HepG2 (cell line): ENCODE results near the gene TRAK1. TPM values are rescaled to one million over a fixed set of nuclear protein-coding genes. Genes with fewer than 3 reads are reported as not detected.

Experiments used
- ATAC-seq: fragments of 200-7000 bp; cut with Tn5 transposase; 3 replicates; pipeline ENCODE4 v1.9.1; 2020; ENCODE audit warnings: mild to moderate bottlenecking, moderate library complexity
- BruUV-seq: library from RNA; stranded (reverse); fragments of 400-500 nt; replicated peaks from 2 replicates; lab custom pipeline; 2021; lab: Mats Ljungman, UMichigan
- CTCF ChIA-PET: fragments of 300-600 bp; formaldehyde crosslinking; extraction: SDS; loops from one replicate; lab custom pipeline; 2021; ENCODE audit warnings: low total read pairs, inconsistent platforms, low intra/inter-chr PET ratio; lab: Yijun Ruan, JAX
- POLR2A ChIA-PET: fragments of 350-600 bp; sonication (Branson Sonifier 250); formaldehyde crosslinking; loops from one replicate; lab custom pipeline; 2020; ENCODE audit warnings: antibody characterized with exemption, inconsistent platforms; lab: Yijun Ruan, JAX
- DNase-seq: peaks from one replicate; pipeline ENCODE4 v3.0.0-alpha.2; 2015; ENCODE audit warnings: low spot score
- FAIRE-seq: peaks from 3 replicates; lab custom pipeline; 2011; peaks lifted over from hg19 to GRCh38; lab: Jason Lieb, UNC
- H2AFZ ChIP-seq: one replicate; pipeline ENCODE4 v1.6.1; 2011; ENCODE audit warnings: low read length, inconsistent platforms
- H3K27ac ChIP-seq: fragments of 300-600 bp; 3 replicates; pipeline ENCODE4 v1.8.0; 2011; ENCODE audit warnings: mixed run types, mild to moderate bottlenecking, mixed read lengths, low read length, inconsistent platforms; ENCODE audit not compliant: insufficient read depth; ENCODE audit errors: extremely low read length
- H3K27me3 ChIP-seq, 2 experiments: fragments of 200-600 bp in 1 of 2; 2 replicates in 1 of 2; 3 replicates in 1 of 2; pipeline versions ENCODE4 v1.6.0 to v1.8.0; 2011; ENCODE audit warnings: low read length in 2 of 2, mild to moderate bottlenecking in 2 of 2, moderate library complexity in 2 of 2, inconsistent platforms in 1 of 2; ENCODE audit not compliant: insufficient read depth in 2 of 2, control insufficient read depth in 1 of 2
- H3K36me3 ChIP-seq, 2 experiments: fragments of 200-600 bp in 1 of 2; replicated peaks in 1 of 2; 2 replicates in 1 of 2; 3 replicates in 1 of 2; pipeline versions ENCODE4 v1.5.1 to v1.8.0; 2011; ENCODE audit warnings: low read length in 2 of 2, inconsistent platforms in 1 of 2; ENCODE audit not compliant: insufficient read depth in 2 of 2, control insufficient read depth in 1 of 2
- H3K4me1 ChIP-seq: 2 replicates; pipeline ENCODE4 v1.5.1; 2012; ENCODE audit warnings: low read length, inconsistent platforms; ENCODE audit not compliant: insufficient read depth
- H3K4me2 ChIP-seq: 2 replicates; pipeline ENCODE4 v1.6.0; 2011; ENCODE audit warnings: low read depth, low read length, inconsistent platforms
- H3K4me3 ChIP-seq, 3 experiments: fragments of 200-600 bp in 1 of 3; sonication (generic), shearing (Covaris generic) in 1 of 3; replicated peaks in 1 of 3; 2 replicates each; pipeline ENCODE4 v1.5.1; 2011 to 2016; ENCODE audit warnings: low read length in 3 of 3, inconsistent platforms in 2 of 3, low read depth in 2 of 3, mild to moderate bottlenecking in 2 of 3, control low read depth in 1 of 3, mixed read lengths in 1 of 3; ENCODE audit not compliant: insufficient read depth in 1 of 3
- H3K79me2 ChIP-seq: one replicate; pipeline ENCODE4 v1.6.1; 2011; ENCODE audit warnings: low read length, inconsistent platforms; ENCODE audit not compliant: insufficient read depth
- H3K9ac ChIP-seq: 2 replicates; pipeline ENCODE4 v1.6.0; 2011; ENCODE audit warnings: mild to moderate bottlenecking, low read depth, low read length, inconsistent platforms; ENCODE audit not compliant: insufficient read depth
- H3K9me3 ChIP-seq: 2 replicates; pipeline ENCODE4 v1.5.1; 2012; ENCODE audit warnings: mild to moderate bottlenecking, low read length
- H4K20me1 ChIP-seq: 2 replicates; pipeline ENCODE4 v1.6.0; 2011; ENCODE audit warnings: inconsistent platforms, mild to moderate bottlenecking, low read length, moderate library complexity; ENCODE audit not compliant: insufficient read depth
- GATAD2A ChIP-seq: IDR thresholded peaks from 2 replicates; pipeline ENCODE4 v1.6.1; 2016
- PAX8 ChIP-seq: sonication (generic); formaldehyde crosslinking; IDR thresholded peaks from 2 replicates; pipeline ENCODE4 v1.8.0; 2022; ENCODE audit warnings: mild to moderate bottlenecking, missing genetic modification reagents, borderline replicate concordance
- RBM39 ChIP-seq: fragments of 200-400 bp; formaldehyde crosslinking; IDR thresholded peaks from one replicate; pipeline ENCODE4 v1.6.1; 2018; ENCODE audit warnings: antibody characterized with exemption, mild to moderate bottlenecking, low read depth, low read length; ENCODE audit not compliant: poor library complexity, severe bottlenecking
- SRSF9 ChIP-seq: fragments of 200-400 bp; formaldehyde crosslinking; IDR thresholded peaks from 2 replicates; pipeline ENCODE4 v1.6.1; 2018; ENCODE audit warnings: borderline replicate concordance, mild to moderate bottlenecking, low read depth, low read length; ENCODE audit not compliant: insufficient read depth, poor library complexity, severe bottlenecking
- ZNF432 ChIP-seq: sonication (generic); formaldehyde crosslinking; IDR thresholded peaks from 2 replicates; pipeline ENCODE4 v1.5.0; 2020; ENCODE audit warnings: missing genetic modification reagents, mild to moderate bottlenecking, borderline replicate concordance
- ZNF460 ChIP-seq: sonication (generic); formaldehyde crosslinking; IDR thresholded peaks from 2 replicates; pipeline ENCODE4 v1.5.1; 2020; ENCODE audit warnings: missing genetic modification reagents, mild to moderate bottlenecking, borderline replicate concordance
- ZNF501 ChIP-seq: sonication (generic); formaldehyde crosslinking; IDR thresholded peaks from 2 replicates; pipeline ENCODE4 v1.5.1; 2020; ENCODE audit warnings: mild to moderate bottlenecking, moderate library complexity, missing genetic modification reagents
- ZNF720 ChIP-seq: sonication (generic); formaldehyde crosslinking; IDR thresholded peaks from 2 replicates; pipeline ENCODE4 v1.4.0; 2020; ENCODE audit warnings: missing genetic modification reagents
- WGBS: methylation state at CpG from one replicate; pipeline ENCODE4 v1.1.6; 2017; ENCODE audit warnings: low lambda C conversion rate; 5-methylcytosine and 5-hydroxymethylcytosine counted together
- in situ Hi-C: cut with HindIII; loops from 2 replicates; pipeline ENCODE4 v1.10.0; 2017; ENCODE audit warnings: low pct_unique_long_range_greater_than_20kb; ENCODE audit not compliant: extremely low pct_ligation_motif_present
- intact Hi-C: fragments of 100-400 bp; cut with micrococcal nuclease; formaldehyde crosslinking; loops from one replicate; pipeline ENCODE4 v1.10.0; 2022; ENCODE audit not compliant: unreplicated experiment
- polyA plus RNA-seq, 8 experiments: library from polyadenylated mRNA; depleted of rRNA in 3 of 8; stranded (reverse) in 7 of 8; unstranded in 1 of 8; fragments of >200 nt; fragmentation: Illumina TruSeq in 4 of 8; extraction: Trizol in 4 of 8; gene quantifications; 2 replicates each; pipeline versions ENCODE4 v1.2.1 to v1.2.3, GENCODE V29; 2011 to 2016; ENCODE audit warnings: low read depth in 4 of 8, missing spikeins in 1 of 8, mixed read lengths in 1 of 8; ENCODE audit not compliant: insufficient read depth in 1 of 8
- total RNA-seq, 5 experiments: library from RNA; depleted of rRNA; stranded (reverse); fragments of >200 nt; fragmentation: Illumina TruSeq; extraction: Trizol; gene quantifications; 2 replicates each; pipeline ENCODE4 v1.2.3, GENCODE V29; 2016; ENCODE audit warnings: low read depth in 1 of 5
- TF ChIP-seq, protein P1 (sequence below): sonication (generic); formaldehyde crosslinking; IDR thresholded peaks from 2 replicates; pipeline ENCODE4 v1.8.0; 2022; ENCODE audit warnings: low read depth, missing genetic modification reagents
- TF ChIP-seq, protein P2 (sequence below): IDR thresholded peaks from 2 replicates; pipeline ENCODE4 v1.6.1; 2016
- TF ChIP-seq, protein P3 (sequence below): sonication (generic); formaldehyde crosslinking; IDR thresholded peaks from 2 replicates; pipeline ENCODE4 v1.5.1; 2020; ENCODE audit warnings: missing genetic modification reagents, mild to moderate bottlenecking, borderline replicate concordance
- TF ChIP-seq, protein P4 (sequence below): sonication (generic); formaldehyde crosslinking; IDR thresholded peaks from 2 replicates; pipeline ENCODE4 v1.5.1; 2020; ENCODE audit warnings: mild to moderate bottlenecking, missing genetic modification reagents
- TF ChIP-seq, protein P5 (sequence below): sonication (generic); formaldehyde crosslinking; conservative IDR thresholded peaks from 2 replicates; pipeline ENCODE4 v1.4.0; 2020; ENCODE audit warnings: missing genetic modification reagents

The TRAK1 gene
- total and polyA plus RNA-seq, 2 of the 13 experiments (the other 11 are each of a cell fraction or from before 2014, with no cell fraction given): 20.5 to 46.6 TPM

DNA sequence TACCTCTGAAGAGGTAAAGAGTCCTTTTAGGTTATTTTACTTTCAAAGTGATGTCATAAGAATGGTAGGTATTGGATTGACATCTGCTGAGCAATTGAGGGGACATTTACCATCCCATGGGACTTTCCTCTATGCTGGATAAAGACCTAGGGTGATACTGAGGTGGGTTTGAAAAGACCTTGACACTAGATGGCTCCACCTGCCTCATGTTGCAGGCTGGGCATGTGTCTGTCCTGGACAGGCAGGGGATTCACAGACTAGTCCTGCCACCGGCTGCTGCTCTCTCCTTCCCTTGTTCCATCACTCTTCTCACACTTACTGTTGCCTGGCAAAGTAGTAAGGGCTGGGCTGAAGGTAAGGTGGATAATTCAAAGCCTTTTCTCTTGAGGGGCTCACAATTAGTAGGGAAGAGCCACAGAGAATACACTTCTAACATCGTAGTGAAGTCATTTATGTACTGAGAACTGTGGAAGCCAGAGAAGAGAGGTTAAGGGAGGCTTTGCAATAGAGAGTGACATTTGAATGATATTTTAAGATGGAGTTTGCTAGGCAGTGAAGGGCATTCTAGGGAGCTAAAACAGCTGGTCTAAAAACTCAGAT lies 27.7 kb downstream of the TRAK1 start:
- Histone ChIP-seq H3K79me2 (peaks cover 10% of the 10 kb centered on the region), H3K9ac (no peak overlapping the region), H3K36me3 (no peaks in the 10 kb centered on the region), H3K27ac (no peak overlapping the region), H3K4me1 (peaks cover 80% of the 10 kb centered on the region), H4K20me1 (peaks cover 2% of the 10 kb centered on the region; the same call in 1 of the 2 replicates), H2AFZ (no peak overlapping the region), H3K9me3 (no peaks in the 10 kb centered on the region), H3K27me3 (no peaks in the 10 kb centered on the region), H3K4me2 (no peak overlapping the region), H3K4me3 (no peak overlapping the region)
- ChIA-PET POLR2A (interaction anchor here (0.9 to 4.1 kb wide), 4 partner anchors 12 to 72 kb away, joined by 4 to 30 read pairs (median 10); no protein-coding TSS in a partner anchor), CTCF (interaction anchor here (0.6 to 5.2 kb wide), 3 partner anchors 43 to 110 kb away, joined by 3 to 104 read pairs (median 6); no protein-coding TSS in a partner anchor)
- in situ Hi-C loops: loop anchor here (10.0 to 25.0 kb wide), 2 partner anchors 76 to 318 kb away; no protein-coding TSS in a partner anchor
- peak; percentile 74 for DNase-seq
- BruUV-seq: no TSS peak
- FAIRE-seq: peak; percentile 87
- peak; percentile 96 for ATAC-seq
- WGBS: 58% methylated on average over 2 of the region's 2 CpGs
- intact Hi-C loops: loop anchor here (1.0 to 5.0 kb wide), 4 partner anchors 43 to 227 kb away; no protein-coding TSS in a partner anchor
- TF ChIP-seq ZNF720 (CRISPR knock-in tag): no peak
- TF ChIP-seq, protein P1, sequence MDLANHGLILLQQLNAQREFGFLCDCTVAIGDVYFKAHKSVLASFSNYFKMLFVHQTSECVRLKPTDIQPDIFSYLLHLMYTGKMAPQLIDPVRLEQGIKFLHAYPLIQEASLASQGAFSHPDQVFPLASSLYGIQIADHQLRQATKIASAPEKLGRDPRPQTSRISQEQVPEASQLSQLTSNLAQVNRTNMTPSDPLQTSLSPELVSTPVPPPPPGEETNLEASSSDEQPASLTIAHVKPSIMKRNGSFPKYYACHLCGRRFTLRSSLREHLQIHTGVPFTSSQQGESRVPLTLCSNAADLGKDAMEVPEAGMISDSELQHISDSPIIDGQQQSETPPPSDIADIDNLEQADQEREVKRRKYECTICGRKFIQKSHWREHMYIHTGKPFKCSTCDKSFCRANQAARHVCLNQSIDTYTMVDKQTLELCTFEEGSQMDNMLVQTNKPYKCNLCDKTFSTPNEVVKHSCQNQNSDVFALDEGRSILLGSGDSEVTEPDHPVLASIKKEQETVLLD (CRISPR knock-in tag): no peak
- TF ChIP-seq GATAD2A (CRISPR knock-in tag): peak; percentile 44
- no peak for TF ChIP-seq PAX8
- TF ChIP-seq RBM39: no peak
- no peak for TF ChIP-seq ZNF432 (CRISPR knock-in tag)
- TF ChIP-seq, protein P2, sequence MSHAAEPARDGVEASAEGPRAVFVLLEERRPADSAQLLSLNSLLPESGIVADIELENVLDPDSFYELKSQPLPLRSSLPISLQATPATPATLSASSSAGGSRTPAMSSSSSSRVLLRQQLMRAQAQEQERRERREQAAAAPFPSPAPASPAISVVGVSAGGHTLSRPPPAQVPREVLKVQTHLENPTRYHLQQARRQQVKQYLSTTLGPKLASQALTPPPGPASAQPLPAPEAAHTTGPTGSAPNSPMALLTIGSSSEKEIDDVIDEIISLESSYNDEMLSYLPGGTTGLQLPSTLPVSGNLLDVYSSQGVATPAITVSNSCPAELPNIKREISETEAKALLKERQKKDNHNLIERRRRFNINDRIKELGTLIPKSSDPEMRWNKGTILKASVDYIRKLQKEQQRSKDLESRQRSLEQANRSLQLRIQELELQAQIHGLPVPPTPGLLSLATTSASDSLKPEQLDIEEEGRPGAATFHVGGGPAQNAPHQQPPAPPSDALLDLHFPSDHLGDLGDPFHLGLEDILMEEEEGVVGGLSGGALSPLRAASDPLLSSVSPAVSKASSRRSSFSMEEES (CRISPR knock-in tag): peak; percentile 35; the same call in 1 of the 2 replicates
- 0 out of 2 replicates have a peak, but pooled peaks have one; percentile 18 for TF ChIP-seq ZNF501
- TF ChIP-seq, protein P3, sequence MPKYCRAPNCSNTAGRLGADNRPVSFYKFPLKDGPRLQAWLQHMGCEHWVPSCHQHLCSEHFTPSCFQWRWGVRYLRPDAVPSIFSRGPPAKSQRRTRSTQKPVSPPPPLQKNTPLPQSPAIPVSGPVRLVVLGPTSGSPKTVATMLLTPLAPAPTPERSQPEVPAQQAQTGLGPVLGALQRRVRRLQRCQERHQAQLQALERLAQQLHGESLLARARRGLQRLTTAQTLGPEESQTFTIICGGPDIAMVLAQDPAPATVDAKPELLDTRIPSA (CRISPR knock-in tag): no peak
- TF ChIP-seq SRSF9: no peak
- TF ChIP-seq, protein P4, sequence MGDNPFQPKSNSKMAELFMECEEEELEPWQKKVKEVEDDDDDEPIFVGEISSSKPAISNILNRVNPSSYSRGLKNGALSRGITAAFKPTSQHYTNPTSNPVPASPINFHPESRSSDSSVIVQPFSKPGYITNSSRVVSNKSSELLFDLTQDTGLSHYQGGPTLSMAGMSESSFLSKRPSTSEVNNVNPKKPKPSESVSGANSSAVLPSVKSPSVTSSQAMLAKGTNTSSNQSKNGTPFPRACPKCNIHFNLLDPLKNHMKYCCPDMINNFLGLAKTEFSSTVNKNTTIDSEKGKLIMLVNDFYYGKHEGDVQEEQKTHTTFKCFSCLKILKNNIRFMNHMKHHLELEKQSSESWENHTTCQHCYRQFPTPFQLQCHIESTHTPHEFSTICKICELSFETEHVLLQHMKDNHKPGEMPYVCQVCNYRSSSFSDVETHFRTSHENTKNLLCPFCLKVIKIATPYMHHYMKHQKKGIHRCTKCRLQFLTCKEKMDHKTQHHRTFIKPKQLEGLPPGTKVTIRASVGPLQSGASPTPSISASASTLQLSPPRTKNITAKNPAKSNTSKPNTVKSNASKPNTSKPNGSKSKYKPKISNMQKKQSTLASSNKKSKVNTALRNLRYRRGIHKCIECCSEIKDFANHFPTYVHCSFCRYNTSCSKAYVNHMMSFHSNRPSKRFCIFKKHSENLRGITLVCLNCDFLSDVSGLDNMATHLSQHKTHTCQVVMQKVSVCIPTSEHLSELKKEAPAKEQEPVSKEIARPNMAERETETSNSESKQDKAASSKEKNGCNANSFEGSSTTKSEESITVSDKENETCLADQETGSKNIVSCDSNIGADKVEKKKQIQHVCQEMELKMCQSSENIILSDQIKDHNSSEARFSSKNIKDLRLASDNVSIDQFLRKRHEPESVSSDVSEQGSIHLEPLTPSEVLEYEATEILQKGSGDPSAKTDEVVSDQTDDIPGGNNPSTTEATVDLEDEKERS (CRISPR knock-in tag): no peak
- TF ChIP-seq, protein P5, sequence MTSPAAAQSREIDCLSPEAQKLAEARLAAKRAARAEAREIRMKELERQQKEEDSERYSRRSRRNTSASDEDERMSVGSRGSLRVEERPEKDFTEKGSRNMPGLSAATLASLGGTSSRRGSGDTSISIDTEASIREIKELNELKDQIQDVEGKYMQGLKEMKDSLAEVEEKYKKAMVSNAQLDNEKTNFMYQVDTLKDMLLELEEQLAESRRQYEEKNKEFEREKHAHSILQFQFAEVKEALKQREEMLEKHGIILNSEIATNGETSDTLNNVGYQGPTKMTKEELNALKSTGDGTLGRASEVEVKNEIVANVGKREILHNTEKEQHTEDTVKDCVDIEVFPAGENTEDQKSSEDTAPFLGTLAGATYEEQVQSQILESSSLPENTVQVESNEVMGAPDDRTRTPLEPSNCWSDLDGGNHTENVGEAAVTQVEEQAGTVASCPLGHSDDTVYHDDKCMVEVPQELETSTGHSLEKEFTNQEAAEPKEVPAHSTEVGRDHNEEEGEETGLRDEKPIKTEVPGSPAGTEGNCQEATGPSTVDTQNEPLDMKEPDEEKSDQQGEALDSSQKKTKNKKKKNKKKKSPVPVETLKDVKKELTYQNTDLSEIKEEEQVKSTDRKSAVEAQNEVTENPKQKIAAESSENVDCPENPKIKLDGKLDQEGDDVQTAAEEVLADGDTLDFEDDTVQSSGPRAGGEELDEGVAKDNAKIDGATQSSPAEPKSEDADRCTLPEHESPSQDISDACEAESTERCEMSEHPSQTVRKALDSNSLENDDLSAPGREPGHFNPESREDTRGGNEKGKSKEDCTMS (CRISPR knock-in tag): no peak
- TF ChIP-seq ZNF460 (CRISPR knock-in tag): no peak
